Choroid plexus epithelial cell (primary cell): ENCODE data around the gene ADAMTS3.

Experiments used
- DNase-seq: peaks from one replicate; pipeline ENCODE4 v3.0.0-alpha.2; 2010; ENCODE audit warnings: low read depth
- H3K4me3 ChIP-seq: 2 replicates; pipeline ENCODE4 v1.5.1; 2011; ENCODE audit warnings: low read depth, mild to moderate bottlenecking, control low read depth, low read length, moderate library complexity
- CTCF ChIP-seq: conservative IDR thresholded peaks from 2 replicates; pipeline ENCODE4 v1.5.1; 2011; ENCODE audit warnings: low read depth, mild to moderate bottlenecking, control low read depth, inconsistent platforms, low read length, moderate library complexity

Gene ADAMTS3

GRCh38 chr4:72323227-72323626, 245.8 kb downstream of the ADAMTS3 start:
- no peak overlapping the region for H3K4me3 ChIP-seq
- no peak for TF ChIP-seq CTCF
- DNase-seq: peak; percentile 25

- DNase-seq: no peak
- TF ChIP-seq CTCF: no peak
These were observed 248.6 kb downstream of the ADAMTS3 start for GRCh38 chr4:72320223-72320948.

GRCh38 chr4:72319601-72320021, 249.4 kb downstream of the ADAMTS3 start:
- DNase-seq: no peak
- TF ChIP-seq CTCF: no peak
- H3K4me3 ChIP-seq: no peak overlapping the region

More at GRCh38 chr4:72320223-72320948, 248.6 kb downstream of the ADAMTS3 start:
- no peak overlapping the region for H3K4me3 ChIP-seq

- no peak for DNase-seq
- H3K4me3 ChIP-seq: no peak overlapping the region
- TF ChIP-seq CTCF: no peak
These were observed 250.4 kb downstream of the ADAMTS3 start for GRCh38 chr4:72318421-72319170.

- H3K4me3 ChIP-seq: no peak overlapping the region
- TF ChIP-seq CTCF: no peak
- peak; percentile 86 for DNase-seq
These were observed 254.2 kb downstream of the ADAMTS3 start for GRCh38 chr4:72314869-72315268.

GRCh38 chr4:72313121-72313520, 255.9 kb downstream of the ADAMTS3 start:
- peak; percentile 33 for DNase-seq
- TF ChIP-seq CTCF: no peak
- no peak overlapping the region for H3K4me3 ChIP-seq
